ENCODE results near the gene USP3. TPM values are rescaled to one million over a fixed set of nuclear protein-coding genes. Genes with fewer than 3 reads are reported as not detected.
A peak's percentile ranks its signal among the peaks of the same experiment; 100 is the strongest.

The USP3 gene
- total and polyA plus RNA-seq, 2 of the 4 experiments (the other 2 are of a cell fraction): 17.3 to 52.3 TPM

GRCh38 chr15:63544258-63545026, 40.0 kb downstream of the USP3 start:
- Histone ChIP-seq H3K4ac (ENCODE audit: low read depth, low read length) (no peak overlapping the region), H3K27me3 (ENCODE audit: control insufficient read depth, insufficient read depth, low read length) (no peaks in the 10 kb centered on the region), H2BK15ac (ENCODE audit: low read depth, low read length) (no peak overlapping the region), H4K91ac (ENCODE audit: insufficient read depth, low read depth, low read length) (no peak overlapping the region), H3K27ac (ENCODE audit: insufficient read depth, low read length) (no peak overlapping the region), H3K14ac (replicated peaks; ENCODE audit: low read depth, low read length) (no peak overlapping the region), H4K8ac (ENCODE audit: low read depth in 2 of 2, low read length in 2 of 2) (no peak overlapping the region), H2BK20ac (ENCODE audit: low read depth, low read length) (no peak overlapping the region), H2BK5ac (ENCODE audit: low read depth, low read length, poor library complexity, severe bottlenecking) (no peak overlapping the region), H3K79me1 (ENCODE audit: low read depth in 1 of 2, low read length in 2 of 2) (peaks cover 11 to 27% of the 10 kb centered on the region in 2 experiments; a peak in 3 of 4 replicates), H2AK9ac (replicated peaks; ENCODE audit: low read depth, low read length, poor library complexity) (no peak overlapping the region), H3K18ac (ENCODE audit: low read depth, low read length) (no peak overlapping the region), H3K9me1 (ENCODE audit: insufficient read depth, low read length) (no peaks in the 10 kb centered on the region), H3K4me1 (ENCODE audit: control insufficient read depth, insufficient read depth, low read length) (no peaks in the 10 kb centered on the region), H3K4me2 (ENCODE audit: low read depth, low read length) (no peak overlapping the region), H4K20me1 (ENCODE audit: insufficient read depth, low read length) (no peaks in the 10 kb centered on the region), H3K9ac (ENCODE audit: low read depth, low read length) (no peak overlapping the region), H3K56ac (ENCODE audit: extremely low read depth, insufficient read depth, low read length) (no peak overlapping the region), H3K23ac (ENCODE audit: low read depth, low read length) (0 out of 2 replicates have a peak overlapping the region, but pooled peaks have one; percentile 4), H4K5ac (ENCODE audit: low read depth, low read length) (no peak overlapping the region), H3K4me3 (ENCODE audit: insufficient read depth, low read depth, low read length) (no peak overlapping the region), H3K9me3 (ENCODE audit: control insufficient read depth, insufficient read depth, low read length) (no peaks in the 10 kb centered on the region), H2AK5ac (ENCODE audit: low read depth, low read length) (no peak overlapping the region), H2AFZ (replicated peaks; ENCODE audit: low read length, poor library complexity) (no peak overlapping the region), H3K36me3 (ENCODE audit: control insufficient read depth, insufficient read depth, low read length) (peaks cover 4% of the 10 kb centered on the region), H2BK120ac (ENCODE audit: low read depth, low read length) (no peak overlapping the region)
- BruUV-seq (replicated peaks): no TSS peak
- ATAC-seq (ENCODE audit: low read depth) (no peak), DNase-seq (no peak)
- WGBS, 2 experiments (ENCODE audit: extremely low coverage in 2 of 2, insufficient read length in 1 of 2): 83 to 100% methylated on average over 1 to 2 of the region's 5 CpGs
- ChIA-PET CTCF (no interaction called here), POLR2A (ENCODE audit: unreplicated experiment) (no interaction called here)
- TF ChIP-seq BHLHE40 (IDR thresholded peaks at IDR 0.05; ENCODE audit: low read depth, low read length) (no peak), MXI1 (IDR thresholded peaks at IDR 0.05; ENCODE audit: borderline replicate concordance, low read depth, low read length) (no peak), MAZ (IDR thresholded peaks at IDR 0.05; ENCODE audit: borderline replicate concordance, low read depth, low read length) (no peak), FOS (IDR thresholded peaks at IDR 0.05; ENCODE audit: low read depth, low read length) (no peak), SMC3 (IDR thresholded peaks at IDR 0.05; ENCODE audit: low read depth, low read length) (no peak), POLR2A (IDR thresholded peaks at IDR 0.05; ENCODE audit: low read depth, low read length) (no peak), RCOR1 (IDR thresholded peaks at IDR 0.05; ENCODE audit: insufficient replicate concordance, low read length) (no peak), CHD1 (IDR thresholded peaks at IDR 0.05; ENCODE audit: low read depth, low read length) (no peak), RFX5 (IDR thresholded peaks at IDR 0.05; ENCODE audit: low read depth, low read length) (no peak), MAFK (IDR thresholded peaks at IDR 0.05; ENCODE audit: low read depth, low read length) (no peak), NFE2L2 (IDR thresholded peaks at IDR 0.05; ENCODE audit: low read depth, low read length) (no peak), CTCF (conservative IDR thresholded peaks at IDR 0.05; ENCODE audit: low read depth, low read length) (no peak), RAD21 (IDR thresholded peaks at IDR 0.05; ENCODE audit: low read length) (no peak), CEBPB (IDR thresholded peaks at IDR 0.05; ENCODE audit: low read depth, low read length) (no peak)
- TF ChIP-seq, protein P1, sequence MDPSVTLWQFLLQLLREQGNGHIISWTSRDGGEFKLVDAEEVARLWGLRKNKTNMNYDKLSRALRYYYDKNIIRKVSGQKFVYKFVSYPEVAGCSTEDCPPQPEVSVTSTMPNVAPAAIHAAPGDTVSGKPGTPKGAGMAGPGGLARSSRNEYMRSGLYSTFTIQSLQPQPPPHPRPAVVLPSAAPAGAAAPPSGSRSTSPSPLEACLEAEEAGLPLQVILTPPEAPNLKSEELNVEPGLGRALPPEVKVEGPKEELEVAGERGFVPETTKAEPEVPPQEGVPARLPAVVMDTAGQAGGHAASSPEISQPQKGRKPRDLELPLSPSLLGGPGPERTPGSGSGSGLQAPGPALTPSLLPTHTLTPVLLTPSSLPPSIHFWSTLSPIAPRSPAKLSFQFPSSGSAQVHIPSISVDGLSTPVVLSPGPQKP (IDR thresholded peaks at IDR 0.05; ENCODE audit: borderline replicate concordance, low read depth, low read length): no peak
- TF ChIP-seq, protein P2, sequence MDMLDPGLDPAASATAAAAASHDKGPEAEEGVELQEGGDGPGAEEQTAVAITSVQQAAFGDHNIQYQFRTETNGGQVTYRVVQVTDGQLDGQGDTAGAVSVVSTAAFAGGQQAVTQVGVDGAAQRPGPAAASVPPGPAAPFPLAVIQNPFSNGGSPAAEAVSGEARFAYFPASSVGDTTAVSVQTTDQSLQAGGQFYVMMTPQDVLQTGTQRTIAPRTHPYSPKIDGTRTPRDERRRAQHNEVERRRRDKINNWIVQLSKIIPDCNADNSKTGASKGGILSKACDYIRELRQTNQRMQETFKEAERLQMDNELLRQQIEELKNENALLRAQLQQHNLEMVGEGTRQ (IDR thresholded peaks at IDR 0.05; ENCODE audit: low read depth, low read length): no peak
- dilution Hi-C loops (cut with HindIII; ENCODE audit: low sequenced_read_pairs, unreplicated experiment) (no loop called here), in situ Hi-C loops (cut with MboI; ENCODE audit: low sequenced_read_pairs) (no loop called here), intact Hi-C loops (cut with micrococcal nuclease) (no loop called here)
